NCI-H2107 treated with DMSO at 0.1 percent for 48 hours (cell line): ENCODE data around the gene JADE2.
"Not testable (repeated sequence)": the region's sequence is repeated elsewhere in the genome, so short reads cannot be mapped to it uniquely, and the experiment has no call there.

Source experiments
- DNase-seq: peaks from one replicate; lab custom pipeline; 2025; ENCODE audit not compliant: unreplicated experiment; lab: John Stamatoyannopoulos, UW

JADE2 gene

DNA sequence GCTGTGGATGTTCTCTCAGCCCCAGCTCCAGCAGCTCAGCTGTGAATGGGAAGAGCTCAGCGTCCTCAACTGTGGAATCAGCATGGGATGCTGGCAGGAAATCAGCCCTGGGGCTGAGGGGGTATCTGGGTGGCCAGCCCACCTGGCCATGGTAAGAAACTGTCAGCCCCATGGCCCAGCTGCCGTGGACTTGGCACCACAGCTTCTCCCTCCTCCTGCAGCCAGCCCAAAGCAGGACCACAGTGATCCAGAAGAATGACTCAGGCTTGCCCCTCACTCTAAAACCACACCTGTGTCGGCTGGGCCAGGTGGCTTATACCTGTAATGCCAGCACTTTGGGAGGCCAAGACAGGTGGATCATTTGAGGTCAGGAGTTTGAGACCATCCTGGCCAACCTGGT lies 59.2 kb downstream of the JADE2 start:
- DNase-seq: no peak

DNA sequence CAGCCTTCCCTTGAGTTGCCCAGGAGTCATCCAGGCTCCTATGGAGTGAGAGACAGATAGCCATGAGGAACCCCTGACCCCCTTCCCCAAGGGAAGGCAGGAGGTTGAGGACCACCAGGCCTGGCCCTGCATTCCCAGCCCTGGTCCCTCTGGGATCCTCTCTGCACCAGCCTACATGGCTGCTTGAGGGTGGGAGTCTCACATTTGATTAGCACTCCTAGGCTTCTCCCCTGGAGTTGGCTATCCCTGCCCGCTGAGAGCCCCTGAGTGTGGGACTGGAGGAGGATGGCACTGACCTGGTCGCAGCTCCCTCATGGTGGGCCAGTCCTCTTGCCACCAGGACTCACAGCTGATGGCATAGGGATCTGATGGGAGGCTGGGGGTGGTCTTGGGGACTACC lies 60.5 kb downstream of the JADE2 start:
- DNase-seq: no peak

DNA sequence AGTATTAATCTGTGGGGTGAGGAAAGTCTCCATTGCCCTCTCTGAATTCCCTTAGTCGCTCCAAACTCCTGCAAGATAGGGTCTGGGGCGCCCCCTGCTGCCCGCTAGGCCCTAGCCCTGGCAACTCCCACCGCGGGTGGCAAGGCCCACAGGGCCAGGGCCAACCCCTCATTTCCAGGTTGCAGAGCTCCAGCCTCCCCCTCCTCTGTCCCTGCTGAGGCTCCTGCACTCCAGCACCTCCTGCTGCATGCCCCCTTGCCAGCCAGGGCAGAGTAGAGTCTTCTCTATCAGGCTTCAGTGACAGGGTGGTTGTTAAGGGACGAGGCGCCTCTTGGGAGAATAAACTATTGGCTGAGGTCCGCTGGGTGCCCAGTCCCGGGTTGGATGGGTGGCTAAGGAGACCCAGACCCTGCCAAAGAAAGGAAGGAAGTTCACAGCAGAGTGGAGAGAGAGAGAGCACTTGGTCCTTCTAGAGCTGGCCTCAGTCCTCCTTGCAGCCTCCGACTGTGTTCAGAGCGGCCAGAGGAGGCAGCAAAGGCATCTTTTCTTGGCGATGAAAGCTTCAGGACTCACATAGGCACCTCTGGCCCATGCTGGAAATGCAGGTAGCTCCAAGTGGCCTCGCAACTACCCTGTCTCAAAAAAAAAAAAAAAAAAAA lies 61.5 kb downstream of the JADE2 start:
- DNase-seq: peak; percentile 35

DNA sequence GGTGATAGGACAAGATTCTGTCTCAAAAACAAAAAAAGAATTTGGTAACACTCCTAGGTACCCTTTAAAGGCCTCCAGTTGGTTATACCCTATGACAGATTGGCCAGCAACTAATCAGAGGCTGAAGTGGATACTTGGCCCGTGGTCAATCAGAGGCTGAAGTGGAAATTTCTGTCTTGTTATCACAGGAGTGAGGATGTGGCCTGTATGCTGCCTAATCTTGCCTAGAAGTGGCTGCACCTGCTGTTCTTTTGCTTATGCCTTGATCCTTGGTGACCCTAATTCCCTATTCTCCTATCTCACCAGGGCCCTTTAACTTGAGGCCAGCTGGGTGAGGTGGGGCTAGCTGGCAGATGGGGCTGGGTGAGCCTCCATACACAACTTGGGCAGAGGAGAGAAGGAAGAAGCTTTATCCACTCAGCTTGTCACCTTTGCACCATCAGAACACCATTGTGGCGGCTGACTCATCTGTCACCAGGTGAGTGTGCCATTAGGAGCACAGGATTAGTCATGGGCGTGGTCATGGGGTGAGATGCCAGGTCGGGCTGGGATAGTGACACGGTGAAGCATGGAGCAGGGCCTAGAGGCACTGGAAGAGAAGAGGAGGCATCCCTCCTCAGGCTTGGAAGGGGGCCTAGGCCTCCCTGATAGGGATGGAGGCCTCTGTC lies 65.7 kb downstream of the JADE2 start:
- DNase-seq: no peak

DNA sequence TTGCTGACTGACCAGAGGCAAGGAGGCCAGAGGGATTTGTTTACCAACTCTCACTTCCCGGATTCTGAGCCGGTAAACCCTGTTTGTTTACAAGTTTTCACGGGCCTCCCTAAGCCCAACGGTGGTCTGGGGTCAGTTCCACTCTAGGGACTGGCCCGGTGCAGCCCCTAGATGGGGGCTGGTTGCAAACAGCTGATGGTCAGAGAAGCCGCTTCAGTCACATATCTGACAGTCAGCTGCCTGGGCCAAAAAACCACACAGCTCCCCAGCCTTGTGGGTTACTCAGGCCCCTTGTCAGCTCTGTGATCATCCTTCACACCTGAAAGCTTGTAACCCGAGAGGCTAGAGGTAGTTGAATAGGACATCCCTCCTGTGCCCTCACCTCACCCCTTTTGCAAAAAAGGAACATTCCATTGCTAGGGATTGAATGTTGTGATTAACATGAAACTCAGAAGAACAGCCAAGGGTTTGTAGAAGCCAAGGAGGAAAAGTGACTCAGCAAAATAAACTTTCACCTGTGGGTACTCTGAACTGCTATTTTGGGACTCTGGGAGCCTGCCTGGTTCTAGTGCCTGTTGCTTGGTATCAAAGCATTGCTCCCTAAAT lies 66.8 kb downstream of the JADE2 start:
- no peak for DNase-seq

DNA sequence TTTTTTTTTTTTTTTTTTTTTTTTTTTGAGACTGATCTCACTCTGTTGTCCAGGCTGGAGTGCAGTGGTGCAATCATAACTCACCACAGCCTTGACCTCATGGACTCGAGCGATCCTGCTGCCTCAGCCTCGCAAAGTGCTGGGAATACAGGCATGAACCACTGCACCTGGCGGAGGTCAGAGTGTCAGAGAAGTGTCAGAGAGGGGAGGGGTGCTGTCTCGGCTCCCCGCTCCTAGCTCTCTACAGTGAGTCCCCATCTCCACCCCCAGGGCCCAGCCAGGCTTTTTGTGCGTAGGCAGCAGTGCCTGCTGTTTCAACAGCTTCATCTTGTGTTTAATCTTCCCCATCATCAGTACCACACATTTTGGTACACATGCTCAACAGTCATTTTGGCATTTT lies 68.9 kb downstream of the JADE2 start:
- DNase-seq: no peak

DNA sequence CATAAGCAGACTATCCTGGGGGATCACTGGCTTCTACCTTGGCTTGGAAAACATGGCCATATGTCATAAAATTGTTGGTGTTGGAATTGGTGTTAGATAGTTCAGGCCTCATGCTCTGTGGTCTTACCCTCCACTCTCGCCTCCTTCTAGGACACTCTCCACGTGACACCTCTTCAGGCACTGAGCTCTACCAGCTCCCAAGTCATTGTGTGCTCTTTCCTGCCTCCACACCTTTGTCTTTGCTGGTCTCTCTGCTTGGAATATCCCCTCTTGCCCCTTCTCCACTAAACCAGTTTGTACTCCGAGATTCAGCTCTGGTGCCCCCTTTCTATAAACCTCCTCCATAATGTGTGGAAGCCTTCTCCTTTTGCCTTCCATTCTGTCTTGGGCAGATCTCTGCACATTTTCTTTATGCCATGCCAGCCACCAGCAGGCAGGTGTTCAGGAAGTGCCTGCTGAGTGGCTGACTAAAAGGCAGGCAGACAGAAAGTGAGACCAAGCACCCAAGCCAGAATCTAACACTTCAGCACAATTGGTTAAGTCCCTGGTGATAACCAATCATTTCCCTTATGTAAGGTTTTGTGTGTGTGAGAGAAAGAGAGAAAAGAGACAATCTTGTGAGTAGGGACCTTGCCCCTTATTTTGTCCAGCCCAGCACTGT lies 69.5 kb downstream of the JADE2 start:
- peak; percentile 43 for DNase-seq

DNA sequence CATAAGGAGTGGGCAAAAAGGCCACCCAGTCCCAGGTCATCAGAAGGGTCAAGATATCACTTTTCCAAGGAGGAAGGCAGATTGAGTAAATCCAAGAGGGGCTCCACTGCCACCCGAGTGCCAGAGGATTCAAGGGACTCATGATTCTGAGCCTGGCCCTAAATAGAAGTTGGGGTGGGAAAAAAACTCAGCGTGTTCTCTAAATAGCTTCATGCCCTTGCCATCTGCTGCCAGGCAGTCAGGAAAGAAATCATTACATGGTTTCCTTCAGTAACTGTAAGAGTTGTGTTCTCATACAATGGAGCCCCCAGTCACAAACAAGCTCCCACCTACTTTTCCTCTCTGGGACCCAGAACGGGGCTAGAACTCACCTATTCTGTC lies 70.0 kb downstream of the JADE2 start:
- DNase-seq: no peak

DNA sequence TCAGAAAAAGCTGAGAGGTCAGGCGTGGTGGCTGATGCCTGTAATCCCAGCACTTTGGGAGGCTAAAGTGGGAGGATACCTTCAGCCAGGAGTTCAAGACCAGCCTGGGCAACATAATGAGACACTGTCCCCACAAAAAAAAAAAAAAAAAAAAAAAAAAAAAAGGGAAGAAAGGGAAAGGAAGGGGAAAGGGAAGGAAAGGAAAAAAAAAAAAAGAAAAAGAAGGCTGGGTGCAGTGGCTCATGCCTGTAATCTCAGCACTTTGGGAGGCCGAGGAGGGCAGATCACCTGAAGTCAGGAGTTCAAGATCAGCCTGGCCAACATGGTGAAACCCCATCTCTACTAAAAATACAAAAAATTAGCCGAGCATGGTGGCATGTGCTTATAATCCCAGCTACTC lies 74.3 kb downstream of the JADE2 start:
- not testable (repeated sequence) for DNase-seq

DNA sequence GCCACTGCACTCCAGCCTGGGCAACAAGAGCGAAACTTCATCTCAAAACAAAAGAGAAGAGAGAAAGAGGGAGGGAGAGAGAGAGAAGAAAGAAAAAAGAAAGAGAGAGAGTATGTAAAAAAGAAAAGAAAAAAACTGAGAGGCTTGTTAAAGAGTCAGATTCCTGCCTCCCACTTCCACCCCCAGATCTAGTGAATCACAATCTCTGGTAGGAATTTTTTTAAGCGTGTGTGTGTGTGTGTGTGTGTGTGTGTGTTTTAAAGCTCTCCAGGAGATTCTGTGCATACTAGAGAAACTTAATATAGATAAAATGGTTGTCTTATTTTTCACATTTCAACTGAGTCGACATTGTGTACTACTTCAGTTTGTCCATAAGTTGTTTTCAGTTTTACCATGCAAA lies 75.1 kb downstream of the JADE2 start:
- DNase-seq: no peak

DNA sequence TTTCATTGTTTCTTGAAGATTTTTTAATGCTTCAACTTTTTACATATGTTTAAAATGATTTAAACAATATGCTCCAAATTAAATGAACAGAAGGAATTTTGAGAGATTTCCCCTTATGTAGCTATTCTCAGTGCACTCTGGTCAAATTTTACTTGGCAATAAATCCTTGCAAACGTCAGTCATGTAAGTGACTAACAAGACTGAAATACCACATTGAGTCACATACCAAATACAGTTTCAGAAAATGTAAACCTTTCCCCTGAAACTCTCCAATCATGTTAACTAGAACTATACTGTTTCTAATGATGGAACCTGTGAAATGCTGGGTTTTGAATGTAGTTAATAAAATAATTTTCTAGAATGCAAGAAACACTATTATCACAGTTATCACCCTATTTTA lies 77.6 kb downstream of the JADE2 start:
- DNase-seq: no peak

DNA sequence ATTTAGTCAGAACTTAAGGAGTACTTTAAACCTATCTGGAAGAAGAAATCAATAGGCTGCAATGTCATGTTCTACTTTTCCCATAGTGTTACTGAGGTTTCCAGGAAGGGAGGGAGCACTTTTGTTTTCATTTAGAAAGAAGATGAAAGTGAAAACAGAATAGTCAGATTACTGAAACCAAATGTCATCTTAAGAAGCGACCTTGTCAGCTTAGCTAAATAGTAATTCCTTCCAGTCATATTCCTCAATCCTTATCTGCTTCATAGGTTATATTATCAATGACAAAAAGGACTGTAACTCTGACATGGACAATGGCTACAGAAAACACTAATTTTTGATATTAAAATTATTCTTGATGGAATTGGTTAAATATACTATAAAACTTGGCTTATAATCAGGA lies 79.4 kb downstream of the JADE2 start:
- DNase-seq: no peak

DNA sequence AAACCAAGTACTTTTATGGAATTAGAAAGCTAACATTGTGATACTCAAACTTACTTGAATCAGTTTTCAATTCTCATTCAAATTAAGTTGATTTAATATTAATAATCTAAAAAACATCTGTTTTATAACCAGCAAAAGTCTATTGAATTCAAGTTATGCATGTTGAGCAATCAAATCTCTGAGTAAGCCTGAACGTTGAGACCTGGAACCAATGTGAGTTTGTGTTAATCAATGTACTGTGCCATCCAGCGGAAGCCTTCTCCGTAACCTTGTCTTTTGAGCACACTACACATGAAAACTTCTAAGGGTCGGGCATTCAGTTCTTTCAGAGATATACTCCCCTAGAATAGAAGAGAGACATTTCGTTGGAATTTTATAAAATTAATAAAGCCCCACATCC lies 81.3 kb downstream of the JADE2 start:
- no peak for DNase-seq

DNA sequence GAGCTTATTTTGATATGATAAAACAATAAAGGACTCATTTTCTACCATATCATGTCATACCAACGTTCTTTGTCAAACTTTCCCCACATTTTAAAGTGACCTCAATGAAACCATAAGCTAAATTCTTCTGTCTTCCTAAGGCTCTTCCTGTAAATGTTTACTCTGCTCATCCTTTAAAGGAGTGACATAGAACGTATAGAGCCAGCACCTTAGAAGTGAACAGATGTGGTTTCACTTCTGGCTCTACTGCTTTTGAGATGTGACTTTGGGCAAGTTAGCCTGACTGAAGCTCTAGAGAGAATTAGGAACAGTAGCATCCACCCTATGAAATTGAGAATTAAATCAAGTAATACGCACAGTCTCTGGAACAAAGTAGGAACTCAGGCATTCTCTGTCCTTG lies 83.1 kb downstream of the JADE2 start:
- DNase-seq: no peak

DNA sequence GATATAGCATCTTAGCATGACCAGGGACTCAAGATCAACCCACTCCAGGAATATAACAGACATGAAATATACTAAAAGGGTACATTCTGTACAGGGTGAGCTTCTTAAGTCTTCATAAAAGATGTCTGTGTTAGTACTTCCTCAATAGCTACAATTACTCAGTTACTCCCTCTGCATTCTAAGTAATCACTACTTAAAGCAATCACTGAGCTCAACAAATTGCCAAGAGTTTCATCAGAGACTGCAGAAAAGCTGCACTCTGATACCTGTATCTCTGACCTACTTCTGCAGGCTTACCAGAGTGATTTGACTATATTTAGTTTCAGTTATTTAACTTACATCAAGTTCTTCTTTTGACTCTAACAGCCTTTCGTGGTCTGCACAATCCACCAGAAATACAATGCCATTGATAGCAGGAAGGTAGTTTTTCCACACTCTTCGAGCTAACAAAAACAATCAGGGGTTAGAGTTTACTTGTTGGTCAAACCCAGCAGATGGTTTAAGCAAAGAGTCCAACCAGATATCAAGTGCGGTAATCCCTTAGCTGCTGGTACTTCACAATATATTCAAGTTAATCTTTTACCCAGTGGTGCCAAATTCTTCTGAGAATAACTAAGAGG lies 83.9 kb downstream of the JADE2 start:
- no peak for DNase-seq

DNA sequence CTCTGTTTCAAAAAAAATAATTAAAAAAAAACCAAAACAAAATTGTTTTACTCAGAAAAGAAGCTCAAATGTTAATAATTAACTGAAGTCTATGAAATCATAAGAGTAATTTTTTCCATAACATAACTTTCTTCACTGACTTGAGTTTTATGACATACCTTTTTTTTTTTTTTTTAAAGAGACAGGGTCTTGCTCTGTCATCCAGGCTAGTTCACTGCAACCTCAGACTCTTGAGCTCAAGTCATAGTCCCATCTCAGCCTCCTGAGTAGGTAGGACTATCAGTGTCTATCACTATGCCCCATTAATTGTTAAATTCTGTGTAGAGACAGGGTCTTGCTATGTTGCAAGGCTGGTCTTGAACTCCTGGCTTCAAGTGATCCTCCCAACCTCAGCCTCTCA lies 85.3 kb downstream of the JADE2 start:
- no peak for DNase-seq

DNA sequence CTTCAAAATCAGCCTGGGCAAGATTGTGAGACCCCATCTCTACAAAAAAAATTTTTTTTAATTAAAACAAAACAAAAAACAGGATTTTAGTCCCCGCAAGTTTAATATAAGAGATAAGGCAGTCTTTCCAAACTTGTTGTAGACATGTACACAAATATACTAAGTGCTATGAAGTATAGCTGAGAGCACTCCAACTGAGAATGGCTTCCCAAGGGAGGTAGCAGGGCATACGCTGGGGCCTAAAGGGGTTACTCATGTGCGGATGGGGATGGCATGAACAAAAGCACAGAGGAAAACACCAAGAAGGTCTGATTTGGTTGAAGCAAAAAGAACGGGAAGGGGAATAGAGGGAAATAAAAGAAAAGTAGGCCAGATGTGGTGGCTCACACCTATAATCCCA lies 86.0 kb downstream of the JADE2 start:
- no peak for DNase-seq

DNA sequence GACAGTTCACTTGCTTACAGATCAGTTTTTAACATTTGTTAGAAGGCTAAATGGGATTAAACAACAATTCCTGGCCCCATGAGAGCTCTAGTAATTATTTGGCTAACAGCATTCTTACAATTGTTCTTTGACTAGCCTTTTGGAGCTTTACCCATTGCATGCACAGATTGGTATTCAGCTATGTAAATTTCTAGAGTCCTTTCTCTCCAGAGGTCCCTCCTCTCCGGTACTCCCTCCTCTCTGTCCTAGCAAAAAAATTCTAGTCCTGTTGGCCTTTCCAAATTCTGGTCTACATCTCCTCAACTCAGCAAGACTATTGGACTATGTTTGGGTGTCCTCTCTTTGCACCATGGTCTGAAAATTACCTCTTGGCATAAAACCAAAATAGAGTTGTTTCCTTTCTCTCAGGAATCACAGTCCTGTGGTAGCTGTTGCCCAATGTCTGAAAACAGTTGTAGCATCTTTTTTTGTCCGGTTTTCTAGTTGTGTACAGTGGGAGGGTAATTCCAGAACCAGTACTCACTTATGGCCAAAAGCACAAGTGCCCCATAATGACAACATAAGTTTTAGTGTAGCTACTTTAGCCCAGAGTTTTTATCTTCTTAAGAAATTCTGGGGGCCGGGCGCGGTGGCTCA lies 89.1 kb downstream of the JADE2 start:
- no peak for DNase-seq

DNA sequence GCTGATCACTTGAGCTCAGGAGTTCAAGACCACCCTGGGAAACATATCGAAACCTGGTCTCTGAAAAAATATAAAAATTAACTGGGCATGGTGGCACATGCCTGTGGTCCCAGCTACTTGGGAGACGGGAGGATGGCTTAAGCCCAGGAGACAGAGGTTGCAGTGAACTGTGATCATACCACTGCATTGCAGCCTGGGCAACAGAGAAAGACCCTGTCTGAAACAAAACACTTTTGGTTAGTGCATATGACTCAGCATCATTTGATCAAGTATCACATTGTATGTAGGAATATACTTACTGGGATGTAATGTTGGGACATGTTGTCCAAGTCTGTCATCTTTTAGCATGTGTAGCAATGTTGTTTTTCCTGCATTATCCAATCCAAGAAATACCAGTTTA lies 95.2 kb downstream of the JADE2 start:
- no peak for DNase-seq

DNA sequence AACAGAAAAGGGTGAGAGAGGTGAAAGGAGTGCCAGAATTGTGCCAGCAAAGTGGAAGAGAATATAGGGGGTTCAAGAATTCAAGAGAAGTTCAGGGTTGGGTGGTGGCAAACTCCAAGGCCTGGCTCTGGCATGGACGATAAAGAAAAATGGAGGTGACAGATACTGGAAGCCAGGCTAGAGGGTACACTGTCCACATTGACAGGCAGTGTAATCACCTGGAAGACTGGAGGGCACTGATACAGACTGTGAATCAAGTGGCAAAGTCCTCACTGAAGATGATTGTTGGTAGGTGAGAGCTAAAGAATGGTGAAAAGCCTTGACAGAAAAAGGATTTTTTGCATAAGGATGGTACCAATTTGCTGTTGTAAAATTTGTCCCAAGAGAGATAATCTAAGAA lies 100.1 kb downstream of the JADE2 start:
- DNase-seq: no peak

DNA sequence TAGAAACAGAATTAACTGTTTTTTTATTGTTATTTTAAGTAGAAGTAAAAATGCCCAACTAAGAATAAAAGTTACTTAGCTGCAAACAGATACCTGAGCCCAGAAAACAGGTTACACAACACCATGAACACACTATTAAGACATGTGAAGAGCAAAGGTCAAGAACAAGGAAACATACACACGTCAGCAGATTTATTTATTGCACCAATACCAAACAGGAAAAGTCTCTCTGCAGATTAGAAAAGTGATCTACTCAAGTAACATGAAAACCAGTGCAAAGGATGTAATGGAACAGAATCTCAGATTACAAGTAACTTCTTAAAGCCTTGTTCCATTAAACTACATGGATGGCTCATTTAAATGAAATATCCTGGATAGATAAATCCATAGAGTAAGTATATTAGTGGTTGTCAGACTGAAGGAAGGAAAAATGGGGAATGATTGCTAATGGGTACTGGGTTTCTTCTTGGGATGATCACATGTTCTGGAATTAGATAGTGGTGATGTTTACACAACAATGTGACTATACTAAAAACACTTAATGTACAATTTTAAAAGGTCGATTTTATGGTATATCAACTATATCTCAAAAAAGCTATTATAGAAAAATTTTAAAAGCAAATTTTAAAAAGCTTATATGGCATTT lies 101.0 kb downstream of the JADE2 start:
- DNase-seq: no peak
